Coronary artery (tissue), 2 donors: ENCODE results near the gene ZFAND4.

Source experiments
- DNase-seq: peaks from one replicate; pipeline ENCODE4 v3.0.0-alpha.2; 2017; ENCODE audit warnings: low spot score
- H3K27ac ChIP-seq, 2 donors: fragments of 200-600 bp; sonication (generic); one replicate each; pipeline ENCODE4 v1.5.1; 2016 to 2019
- H3K4me3 ChIP-seq: fragments of 200-600 bp; sonication (generic); 2 replicates; pipeline ENCODE4 v1.5.1; 2016; ENCODE audit warnings: mild to moderate bottlenecking, moderate library complexity
- CTCF ChIP-seq: fragments of 200-600 bp; sonication (generic); IDR thresholded peaks from one replicate; pipeline ENCODE4 v1.5.1; 2019; ENCODE audit warnings: antibody characterized with exemption

ZFAND4 gene

DNA sequence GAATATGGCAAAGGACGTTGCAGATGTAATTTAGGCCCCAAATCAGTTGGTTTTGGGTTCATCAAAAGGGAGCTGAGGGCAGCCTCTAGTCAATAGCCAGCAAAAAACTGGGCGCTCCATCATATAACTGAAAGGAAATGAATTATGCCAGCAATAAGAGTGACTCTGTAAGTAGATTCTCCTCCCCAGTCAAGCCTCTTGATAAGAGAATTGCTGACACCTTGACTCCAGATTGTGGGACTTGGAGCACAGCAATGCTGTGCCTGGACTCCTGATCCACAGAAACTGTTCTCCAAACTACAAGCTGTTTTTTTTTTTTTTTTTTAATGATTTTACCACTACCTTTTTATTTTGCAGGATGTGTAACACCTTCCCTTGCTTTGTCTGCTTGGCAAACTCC, 25.5 kb downstream of the ZFAND4 start:
- DNase-seq: no peak
- H3K27ac ChIP-seq: no peak overlapping the region
- no peak for TF ChIP-seq CTCF
- no peak overlapping the region for H3K4me3 ChIP-seq

- Histone ChIP-seq H3K27ac (no peak overlapping the region), H3K4me3 (no peak overlapping the region)
- no peak for DNase-seq
- TF ChIP-seq CTCF: no peak
These were observed 26.1 kb downstream of the ZFAND4 start for GRCh38 chr10:45646384-45647050.

- no peak for TF ChIP-seq CTCF
- no peak for DNase-seq
- Histone ChIP-seq H3K4me3 (no peak overlapping the region), H3K27ac (no peak overlapping the region)
These were observed 28.0 kb downstream of the ZFAND4 start for GRCh38 chr10:45644527-45644926.

DNA sequence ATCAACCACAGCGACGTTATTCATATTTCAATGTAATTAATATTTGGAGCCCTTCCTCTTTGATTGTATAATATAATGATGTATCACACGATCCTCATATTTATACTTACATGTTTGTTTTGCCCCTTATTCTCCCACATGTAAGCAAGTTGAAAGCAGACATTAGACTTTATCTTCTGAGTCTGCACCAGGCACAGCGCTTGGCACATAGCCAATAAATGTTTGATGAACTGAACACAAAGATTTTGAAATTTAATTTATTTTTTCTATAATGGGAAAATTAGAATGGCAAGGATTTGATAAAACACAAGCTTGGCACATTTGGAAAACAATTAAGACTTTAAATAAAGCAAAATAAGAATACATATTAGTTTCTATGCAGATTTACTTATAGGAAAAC, 31.6 kb downstream of the ZFAND4 start:
- DNase-seq: no peak
- H3K27ac ChIP-seq: no peak overlapping the region
- no peak overlapping the region for H3K4me3 ChIP-seq
- TF ChIP-seq CTCF: no peak

- no peak for DNase-seq
- H3K27ac ChIP-seq: no peak overlapping the region
- no peak for TF ChIP-seq CTCF
- no peak overlapping the region for H3K4me3 ChIP-seq
These were observed 32.5 kb downstream of the ZFAND4 start for GRCh38 chr10:45640049-45640448.

GRCh38 chr10:45627412-45628048, 45.0 kb downstream of the ZFAND4 start:
- peak overlapping the region; percentile 40 to 55 for H3K27ac ChIP-seq
- no peak for DNase-seq
- H3K4me3 ChIP-seq: no peak overlapping the region
- no peak for TF ChIP-seq CTCF

- Histone ChIP-seq H3K4me3 (no peak overlapping the region), H3K27ac (no peak overlapping the region)
- no peak for TF ChIP-seq CTCF
- no peak for DNase-seq
These were observed 46.7 kb downstream of the ZFAND4 start for GRCh38 chr10:45625879-45626278.
